ENCODE measurements around the gene NAPA.

The NAPA gene

GRCh38 chr19:47448360-47448727 lies 66.5 kb downstream of the NAPA start:
- Histone ChIP-seq H3K27me3 (ENCODE audit: insufficient read depth, poor library complexity, severe bottlenecking) (peaks cover 47% of the 10 kb centered on the region), H3K27ac (replicated peaks) (no peak overlapping the region), H3K4me3 (replicated peaks; ENCODE audit: insufficient read depth, low read length) (no peak overlapping the region)
- TF ChIP-seq GABPA (IDR thresholded peaks at IDR 0.05; ENCODE audit: low read depth) (no peak), POLR2AphosphoS5 (IDR thresholded peaks at IDR 0.05; ENCODE audit: low read depth) (no peak), CTCF (IDR thresholded peaks at IDR 0.05; ENCODE audit: insufficient read depth, low read length) (no peak), SPI1 (IDR thresholded peaks at IDR 0.05; ENCODE audit: borderline replicate concordance, low read depth) (no peak)
- TF ChIP-seq, protein P1, sequence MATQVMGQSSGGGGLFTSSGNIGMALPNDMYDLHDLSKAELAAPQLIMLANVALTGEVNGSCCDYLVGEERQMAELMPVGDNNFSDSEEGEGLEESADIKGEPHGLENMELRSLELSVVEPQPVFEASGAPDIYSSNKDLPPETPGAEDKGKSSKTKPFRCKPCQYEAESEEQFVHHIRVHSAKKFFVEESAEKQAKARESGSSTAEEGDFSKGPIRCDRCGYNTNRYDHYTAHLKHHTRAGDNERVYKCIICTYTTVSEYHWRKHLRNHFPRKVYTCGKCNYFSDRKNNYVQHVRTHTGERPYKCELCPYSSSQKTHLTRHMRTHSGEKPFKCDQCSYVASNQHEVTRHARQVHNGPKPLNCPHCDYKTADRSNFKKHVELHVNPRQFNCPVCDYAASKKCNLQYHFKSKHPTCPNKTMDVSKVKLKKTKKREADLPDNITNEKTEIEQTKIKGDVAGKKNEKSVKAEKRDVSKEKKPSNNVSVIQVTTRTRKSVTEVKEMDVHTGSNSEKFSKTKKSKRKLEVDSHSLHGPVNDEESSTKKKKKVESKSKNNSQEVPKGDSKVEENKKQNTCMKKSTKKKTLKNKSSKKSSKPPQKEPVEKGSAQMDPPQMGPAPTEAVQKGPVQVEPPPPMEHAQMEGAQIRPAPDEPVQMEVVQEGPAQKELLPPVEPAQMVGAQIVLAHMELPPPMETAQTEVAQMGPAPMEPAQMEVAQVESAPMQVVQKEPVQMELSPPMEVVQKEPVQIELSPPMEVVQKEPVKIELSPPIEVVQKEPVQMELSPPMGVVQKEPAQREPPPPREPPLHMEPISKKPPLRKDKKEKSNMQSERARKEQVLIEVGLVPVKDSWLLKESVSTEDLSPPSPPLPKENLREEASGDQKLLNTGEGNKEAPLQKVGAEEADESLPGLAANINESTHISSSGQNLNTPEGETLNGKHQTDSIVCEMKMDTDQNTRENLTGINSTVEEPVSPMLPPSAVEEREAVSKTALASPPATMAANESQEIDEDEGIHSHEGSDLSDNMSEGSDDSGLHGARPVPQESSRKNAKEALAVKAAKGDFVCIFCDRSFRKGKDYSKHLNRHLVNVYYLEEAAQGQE (IDR thresholded peaks at IDR 0.05; ENCODE audit: insufficient replicate concordance, low read depth) = no peak
- DNase-seq (ENCODE audit: low read depth in 1 of 2, low spot score in 1 of 2) = no peak

GRCh38 chr19:47447470-47448359 lies 67.1 kb downstream of the NAPA start:
- H3K27me3 ChIP-seq (ENCODE audit: insufficient read depth, poor library complexity, severe bottlenecking) = peaks cover 47% of the 10 kb centered on the region
- no peak overlapping the region for H3K4me3 ChIP-seq (replicated peaks; ENCODE audit: insufficient read depth, low read length)
- peak in 1 of 2 experiments; percentile 14 for DNase-seq (ENCODE audit: low read depth in 1 of 2, low spot score in 1 of 2)
- no peak overlapping the region for H3K27ac ChIP-seq (replicated peaks)
- TF ChIP-seq, protein P1 (IDR thresholded peaks at IDR 0.05; ENCODE audit: insufficient replicate concordance, low read depth) = no peak
- no peak for TF ChIP-seq CTCF (IDR thresholded peaks at IDR 0.05; ENCODE audit: insufficient read depth, low read length)
- no peak for TF ChIP-seq POLR2AphosphoS5 (IDR thresholded peaks at IDR 0.05; ENCODE audit: low read depth)
- no peak for TF ChIP-seq GABPA (IDR thresholded peaks at IDR 0.05; ENCODE audit: low read depth)
- TF ChIP-seq SPI1 (IDR thresholded peaks at IDR 0.05; ENCODE audit: borderline replicate concordance, low read depth) = no peak

GRCh38 chr19:47446534-47447469 lies 68.1 kb downstream of the NAPA start:
- TF ChIP-seq GABPA (IDR thresholded peaks at IDR 0.05; ENCODE audit: low read depth) (no peak), CTCF (IDR thresholded peaks at IDR 0.05; ENCODE audit: insufficient read depth, low read length) (no peak), POLR2AphosphoS5 (IDR thresholded peaks at IDR 0.05; ENCODE audit: low read depth) (no peak), SPI1 (IDR thresholded peaks at IDR 0.05; ENCODE audit: borderline replicate concordance, low read depth) (no peak)
- TF ChIP-seq, protein P1 (IDR thresholded peaks at IDR 0.05; ENCODE audit: insufficient replicate concordance, low read depth) = no peak
- Histone ChIP-seq H3K27me3 (ENCODE audit: insufficient read depth, poor library complexity, severe bottlenecking) (peaks cover 47% of the 10 kb centered on the region), H3K27ac (replicated peaks) (no peak overlapping the region), H3K4me3 (replicated peaks; ENCODE audit: insufficient read depth, low read length) (no peak overlapping the region)
- peak in 1 of 2 experiments; percentile 42 for DNase-seq (ENCODE audit: low read depth in 1 of 2, low spot score in 1 of 2)
